Measurements from ENCODE around the gene HYAL3. TPM values are rescaled to one million over a fixed set of nuclear protein-coding genes. Genes with fewer than 3 reads are reported as not detected.

HYAL3 gene
- total RNA-seq, 2 donors from 2014 or later, result 0.74 to 3.5 TPM

DNA sequence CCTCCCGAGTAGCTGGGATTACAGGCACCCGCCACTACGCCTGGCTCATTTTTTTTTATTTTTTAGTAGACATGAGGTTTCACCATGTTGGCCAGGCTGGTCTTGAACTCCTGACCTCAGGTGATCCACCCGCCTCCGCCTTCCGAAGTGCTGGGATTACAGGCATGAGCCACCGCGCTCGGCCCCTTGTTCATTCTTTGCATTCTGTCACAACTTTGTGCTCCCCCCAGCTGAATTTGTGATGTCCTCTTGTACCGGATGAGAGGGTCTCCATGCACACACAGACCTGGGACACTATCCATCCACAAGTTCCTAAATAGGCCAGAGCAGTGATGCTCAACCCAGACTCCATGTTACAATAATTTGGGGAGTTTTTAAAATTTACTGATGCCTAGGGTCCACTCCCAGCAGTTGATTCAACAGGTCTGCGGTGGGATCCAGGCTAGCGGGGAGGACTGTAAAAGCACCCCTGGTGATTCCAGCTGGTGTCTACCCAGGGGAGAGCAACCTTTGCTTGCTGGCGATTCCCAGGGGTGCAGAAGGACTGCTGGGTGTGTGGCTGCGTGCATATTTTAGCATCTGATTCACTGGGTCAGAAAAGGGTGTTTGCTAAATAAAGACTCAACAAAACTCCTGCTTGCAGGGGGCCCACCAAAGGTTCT is 40.4 kb upstream of the HYAL3 start:
- H3K4me1 ChIP-seq, result peaks cover 0 to 60% of the 10 kb centered on the region in 2 donors
- no peaks in the 10 kb centered on the region for H3K27me3 ChIP-seq
- peak overlapping the region; percentile 52 to 57 for H3K4me3 ChIP-seq
- TF ChIP-seq, protein P1, sequence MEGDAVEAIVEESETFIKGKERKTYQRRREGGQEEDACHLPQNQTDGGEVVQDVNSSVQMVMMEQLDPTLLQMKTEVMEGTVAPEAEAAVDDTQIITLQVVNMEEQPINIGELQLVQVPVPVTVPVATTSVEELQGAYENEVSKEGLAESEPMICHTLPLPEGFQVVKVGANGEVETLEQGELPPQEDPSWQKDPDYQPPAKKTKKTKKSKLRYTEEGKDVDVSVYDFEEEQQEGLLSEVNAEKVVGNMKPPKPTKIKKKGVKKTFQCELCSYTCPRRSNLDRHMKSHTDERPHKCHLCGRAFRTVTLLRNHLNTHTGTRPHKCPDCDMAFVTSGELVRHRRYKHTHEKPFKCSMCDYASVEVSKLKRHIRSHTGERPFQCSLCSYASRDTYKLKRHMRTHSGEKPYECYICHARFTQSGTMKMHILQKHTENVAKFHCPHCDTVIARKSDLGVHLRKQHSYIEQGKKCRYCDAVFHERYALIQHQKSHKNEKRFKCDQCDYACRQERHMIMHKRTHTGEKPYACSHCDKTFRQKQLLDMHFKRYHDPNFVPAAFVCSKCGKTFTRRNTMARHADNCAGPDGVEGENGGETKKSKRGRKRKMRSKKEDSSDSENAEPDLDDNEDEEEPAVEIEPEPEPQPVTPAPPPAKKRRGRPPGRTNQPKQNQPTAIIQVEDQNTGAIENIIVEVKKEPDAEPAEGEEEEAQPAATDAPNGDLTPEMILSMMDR (IDR thresholded peaks at IDR 0.05), result no peak
- no peaks in the 10 kb centered on the region for H3K9me3 ChIP-seq
- no peak for DNase-seq (ENCODE audit: low spot score)
- no peaks in the 10 kb centered on the region for H3K36me3 ChIP-seq
- peak overlapping the region; percentile 99 for H3K27ac ChIP-seq

GRCh38 chr3:50338965-50339364 is 39.8 kb upstream of the HYAL3 start:
- H3K27ac ChIP-seq, result peak overlapping the region; percentile 99
- no peaks in the 10 kb centered on the region for H3K27me3 ChIP-seq
- DNase-seq (ENCODE audit: low spot score), result no peak
- peaks cover 0 to 67% of the 10 kb centered on the region in 2 donors for H3K4me1 ChIP-seq
- H3K4me3 ChIP-seq, result peak overlapping the region in 1 of 2 donors; percentile 90
- TF ChIP-seq, protein P1 (IDR thresholded peaks at IDR 0.05), result no peak
- no peaks in the 10 kb centered on the region for H3K36me3 ChIP-seq
- H3K9me3 ChIP-seq, result no peaks in the 10 kb centered on the region

GRCh38 chr3:50337175-50337861 is 38.1 kb upstream of the HYAL3 start:
- TF ChIP-seq, protein P1 (IDR thresholded peaks at IDR 0.05), result no peak
- no peaks in the 10 kb centered on the region for H3K9me3 ChIP-seq
- peak overlapping the region; percentile 99 for H3K27ac ChIP-seq
- no peaks in the 10 kb centered on the region for H3K27me3 ChIP-seq
- peak overlapping the region; percentile 63 to 90 for H3K4me3 ChIP-seq
- peaks cover 7% of the 10 kb centered on the region for H3K36me3 ChIP-seq
- H3K4me1 ChIP-seq, result peaks cover 0 to 83% of the 10 kb centered on the region in 2 donors
- peak; percentile 100 for DNase-seq (ENCODE audit: low spot score)

DNA sequence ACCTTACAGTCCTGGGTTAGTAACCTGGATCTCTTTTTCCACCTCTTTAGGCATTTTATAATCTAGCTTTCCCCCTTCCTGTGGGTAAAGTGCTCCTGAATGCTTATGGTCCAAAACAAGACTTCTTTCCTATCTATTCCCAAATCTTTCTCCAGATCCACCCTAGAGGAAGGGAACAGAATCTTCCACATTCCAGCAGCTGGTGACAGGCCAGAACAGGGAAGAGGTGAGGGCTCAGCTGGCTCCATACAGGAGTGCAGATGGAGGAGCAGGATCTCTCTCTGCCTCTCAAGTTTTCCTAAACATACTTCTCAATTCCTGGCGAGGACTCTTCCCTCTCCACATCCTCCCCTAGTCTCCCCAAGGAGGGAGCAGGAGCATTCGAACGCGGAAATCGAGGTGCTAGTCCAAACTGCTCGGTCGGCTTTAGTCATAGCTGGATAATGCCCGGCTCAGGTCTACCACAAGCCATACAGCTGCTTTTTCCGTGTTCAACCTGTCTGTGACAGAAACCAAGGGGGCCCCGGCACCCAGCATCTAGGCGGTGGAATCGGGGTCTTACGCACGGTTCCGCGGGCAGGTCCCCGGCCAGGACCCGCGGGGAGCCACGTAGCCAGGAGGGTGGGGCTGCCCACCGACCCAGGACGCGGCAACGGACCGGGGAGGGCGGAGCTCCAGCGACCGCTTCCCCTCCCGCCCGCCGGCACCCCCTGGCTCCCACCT is 37.4 kb upstream of the HYAL3 start:
- peak overlapping the region; percentile 63 to 90 for H3K4me3 ChIP-seq
- peaks cover 0 to 87% of the 10 kb centered on the region in 2 donors for H3K4me1 ChIP-seq
- H3K36me3 ChIP-seq, result peaks cover 15% of the 10 kb centered on the region
- H3K27me3 ChIP-seq, result no peaks in the 10 kb centered on the region
- no peaks in the 10 kb centered on the region for H3K9me3 ChIP-seq
- no peak for DNase-seq (ENCODE audit: low spot score)
- TF ChIP-seq, protein P1 (IDR thresholded peaks at IDR 0.05), result no peak
- peak overlapping the region; percentile 99 for H3K27ac ChIP-seq

- no peaks in the 10 kb centered on the region for H3K9me3 ChIP-seq
- peak overlapping the region; percentile 99 for H3K27ac ChIP-seq
- H3K4me3 ChIP-seq, result peak overlapping the region in 1 of 2 donors; percentile 90
- peaks cover 0 to 67% of the 10 kb centered on the region in 2 donors for H3K4me1 ChIP-seq
- TF ChIP-seq, protein P1 (IDR thresholded peaks at IDR 0.05), result no peak
- H3K36me3 ChIP-seq, result peaks cover 36% of the 10 kb centered on the region
- no peaks in the 10 kb centered on the region for H3K27me3 ChIP-seq
- no peak for DNase-seq (ENCODE audit: low spot score)
Observed at GRCh38 chr3:50334339-50335075, 35.3 kb upstream of the HYAL3 start.

Measured in right atrium auricular region (tissue), 2 donors.